GM12878 (cell line): ENCODE measurements around the gene TPRG1. TPM values are rescaled to one million over a fixed set of nuclear protein-coding genes. Genes with fewer than 3 reads are reported as not detected.

Experiments used
- ATAC-seq: fragments of 200-7000 bp; cut with Tn5 transposase; 3 replicates; pipeline ENCODE4 v1.9.1; 2020; ENCODE audit warnings: mild to moderate bottlenecking, moderate library complexity
- BruUV-seq: library from RNA; stranded (reverse); fragments of 400-500 nt; replicated peaks from 2 replicates; lab custom pipeline; 2021; lab: Mats Ljungman, UMichigan
- CTCF ChIA-PET: fragments of 300-600 bp; sonication (Branson Sonifier 250); formaldehyde crosslinking; extraction: SDS; loops from one replicate; lab custom pipeline; 2021; ENCODE audit warnings: inconsistent platforms; lab: Yijun Ruan, JAX
- POLR2A ChIA-PET: fragments of 350-600 bp; formaldehyde crosslinking; extraction: SDS; loops from one replicate; lab custom pipeline; 2021; ENCODE audit warnings: inconsistent platforms; lab: Charles Lee
- RAD21 ChIA-PET: fragments of 300-600 bp; sonication (Branson Sonifier 250); formaldehyde crosslinking; loops from one replicate; lab custom pipeline; 2023; ENCODE audit warnings: antibody characterized with exemption; ENCODE audit not compliant: unreplicated experiment; lab: Charles Lee
- SMC1A ChIA-PET: fragments of 300-600 bp; sonication (Branson Sonifier 250); formaldehyde crosslinking; loops from one replicate; lab custom pipeline; 2023; ENCODE audit not compliant: unreplicated experiment, uncharacterized antibody; lab: Charles Lee
- DNase-seq: peaks from one replicate; pipeline ENCODE4 v3.0.0-alpha.2; 2011; ENCODE audit warnings: low read depth, low spot score
- FAIRE-seq: peaks from 3 replicates; lab custom pipeline; 2011; peaks lifted over from hg19 to GRCh38; lab: Jason Lieb, UNC
- H2AFZ ChIP-seq: 2 replicates; pipeline ENCODE4 v1.6.0; 2011; ENCODE audit warnings: low read depth, low read length, control low read depth; ENCODE audit not compliant: control insufficient read depth
- H3K27ac ChIP-seq: 2 replicates; pipeline ENCODE4 v1.5.1; 2011; ENCODE audit warnings: control low read depth; ENCODE audit not compliant: control insufficient read depth, insufficient read depth
- H3K27me3 ChIP-seq, 2 experiments: replicated peaks in 1 of 2; 2 replicates each; pipeline versions ENCODE4 v1.6.0 to v1.6.1; 2011; ENCODE audit warnings: low read length in 1 of 2; ENCODE audit not compliant: control insufficient read depth in 2 of 2, insufficient read depth in 2 of 2
- H3K36me3 ChIP-seq, 2 experiments: 2 replicates each; pipeline ENCODE4 v1.5.1; 2011; ENCODE audit warnings: low read length in 1 of 2; ENCODE audit not compliant: control insufficient read depth in 2 of 2, insufficient read depth in 2 of 2
- H3K4me1 ChIP-seq: 2 replicates; pipeline ENCODE4 v1.6.1; 2011; ENCODE audit warnings: mild to moderate bottlenecking, low read length, moderate library complexity, mixed read lengths; ENCODE audit not compliant: control insufficient read depth, insufficient read depth
- H3K4me2 ChIP-seq: 2 replicates; pipeline ENCODE4 v1.6.0; 2011; ENCODE audit warnings: control low read depth; ENCODE audit not compliant: control insufficient read depth, insufficient read depth
- H3K4me3 ChIP-seq: fragments of 200-600 bp; sonication (generic); 2 replicates; pipeline ENCODE4 v1.5.1; 2016
- H3K79me2 ChIP-seq: 2 replicates; pipeline ENCODE4 v1.6.0; 2011; ENCODE audit warnings: low read length; ENCODE audit not compliant: control insufficient read depth, insufficient read depth
- H3K9ac ChIP-seq: 2 replicates; pipeline ENCODE4 v1.8.0; 2011; ENCODE audit warnings: low read length, control low read depth, mixed read lengths; ENCODE audit not compliant: control insufficient read depth, insufficient read depth
- H3K9me3 ChIP-seq: replicated peaks from 3 replicates; pipeline ENCODE4 v1.5.1; 2011; ENCODE audit warnings: mild to moderate bottlenecking, low read length; ENCODE audit not compliant: control insufficient read depth, insufficient read depth
- H4K20me1 ChIP-seq: 2 replicates; pipeline ENCODE4 v1.6.0; 2011; ENCODE audit not compliant: control insufficient read depth, insufficient read depth
- BRCA1 ChIP-seq: IDR thresholded peaks from 2 replicates; pipeline ENCODE4 v1.6.1; 2011; ENCODE audit warnings: low read depth, low read length, improper control_type of control experiment
- KDM1A ChIP-seq: fragments of 200-600 bp; sonication (generic); IDR thresholded peaks from 2 replicates; pipeline ENCODE4 v1.6.1; 2016; ENCODE audit warnings: borderline replicate concordance
- MEF2A ChIP-seq: IDR thresholded peaks from 2 replicates; pipeline ENCODE4 v1.6.1; 2011; ENCODE audit warnings: low read depth, mild to moderate bottlenecking, low read length, moderate library complexity; ENCODE audit not compliant: insufficient read depth
- SIN3A ChIP-seq: IDR thresholded peaks from 2 replicates; pipeline ENCODE4 v1.6.1; 2012; ENCODE audit warnings: low read depth, low read length, improper control_type of control experiment
- WGBS: methylation state at CpG from one replicate; pipeline ENCODE4 v1.1.6; 2016; ENCODE audit warnings: low lambda C conversion rate; ENCODE audit not compliant: insufficient replicate concordance, insufficient coverage; ENCODE audit errors: missing lambda C conversion rate; 5-methylcytosine and 5-hydroxymethylcytosine counted together
- in situ Hi-C: fragments of 300-500 bp; cut with MboI; formaldehyde crosslinking; loops from 9 replicates; pipeline ENCODE4 v1.14.3; 2018; ENCODE audit warnings: mixed read lengths
- intact Hi-C: fragments of 100-400 bp; cut with micrococcal nuclease; formaldehyde crosslinking; loops from one replicate; pipeline ENCODE4 v1.14.2; 2022; ENCODE audit not compliant: unreplicated experiment
- polyA plus RNA-seq, 11 experiments: library from polyadenylated mRNA; depleted of rRNA in 4 of 11; unstranded in 6 of 11; stranded (reverse) in 5 of 11; fragments of >200 nt; fragmentation: Nextera tagmentation in 4 of 11; fragmentation: Illumina TruSeq in 1 of 11; extraction: Ambion mirVana in 4 of 11; extraction: Trizol in 1 of 11; gene quantifications; 1 replicate in 1 of 11; 2 replicates in 10 of 11; pipeline versions ENCODE4 v1.2.1 to v1.2.3, GENCODE V29; 2011 to 2016; ENCODE audit warnings: inconsistent platforms in 2 of 11, missing spikeins in 2 of 11, low read depth in 1 of 11
- total RNA-seq, 4 experiments: library from RNA; depleted of rRNA in 3 of 4; stranded (reverse); fragments of >200 nt in 3 of 4; fragmentation: Illumina TruSeq in 1 of 4; extraction: Trizol in 1 of 4; gene quantifications; 2 replicates each; pipeline versions ENCODE4 v1.2.1 to v1.2.3, GENCODE V29; 2013 to 2021

TPRG1 gene
- total and polyA plus RNA-seq, 10 of the 15 experiments (the other 5 are each of a cell fraction or from before 2014, with no cell fraction given): 0.26 to 30.7 (median 3.6) TPM

DNA sequence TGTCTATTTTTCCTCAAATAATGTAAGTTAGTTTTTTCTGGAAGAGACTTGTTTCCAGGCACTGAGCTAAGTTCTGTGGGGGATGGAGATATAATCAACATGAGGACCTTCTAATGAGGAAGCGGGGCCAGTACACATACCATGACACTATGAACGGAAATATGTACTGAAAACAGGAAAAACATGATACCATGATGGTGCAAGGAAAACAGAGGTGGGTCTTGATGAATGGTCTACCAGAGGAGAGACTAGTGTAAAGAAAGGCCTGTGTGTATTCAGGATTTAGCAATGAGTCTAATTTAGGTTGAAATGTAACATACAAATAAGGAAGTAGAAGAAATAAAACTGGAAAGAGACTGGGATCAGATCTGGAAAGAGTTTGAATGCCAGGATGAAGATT lies 38.9 kb upstream of the TPRG1 start:
- ChIA-PET POLR2A (no interaction called here), CTCF (no interaction called here), RAD21 (no interaction called here), SMC1A (no interaction called here)
- TF ChIP-seq SIN3A (no peak), MEF2A (no peak), KDM1A (no peak)
- H3K9me3 ChIP-seq: no peaks in the 10 kb centered on the region
- no peak overlapping the region for H3K9ac ChIP-seq
- H2AFZ ChIP-seq: no peak overlapping the region
- ATAC-seq (no peak), DNase-seq (no peak), FAIRE-seq (no peak)
- intact Hi-C loops: no loop called here
- no peak overlapping the region for H3K27ac ChIP-seq
- BruUV-seq: no TSS peak
- no peak overlapping the region for H3K4me3 ChIP-seq
- no peaks in the 10 kb centered on the region for H4K20me1 ChIP-seq
- H3K4me1 ChIP-seq: no peaks in the 10 kb centered on the region
- WGBS: 95% methylated on average over 2 of the region's 2 CpGs
- H3K79me2 ChIP-seq: no peaks in the 10 kb centered on the region
- in situ Hi-C loops: no loop called here
- no peaks in the 10 kb centered on the region; a peak in 2 of 4 replicates for H3K27me3 ChIP-seq
- no peaks in the 10 kb centered on the region for H3K36me3 ChIP-seq
- H3K4me2 ChIP-seq: no peak overlapping the region

DNA sequence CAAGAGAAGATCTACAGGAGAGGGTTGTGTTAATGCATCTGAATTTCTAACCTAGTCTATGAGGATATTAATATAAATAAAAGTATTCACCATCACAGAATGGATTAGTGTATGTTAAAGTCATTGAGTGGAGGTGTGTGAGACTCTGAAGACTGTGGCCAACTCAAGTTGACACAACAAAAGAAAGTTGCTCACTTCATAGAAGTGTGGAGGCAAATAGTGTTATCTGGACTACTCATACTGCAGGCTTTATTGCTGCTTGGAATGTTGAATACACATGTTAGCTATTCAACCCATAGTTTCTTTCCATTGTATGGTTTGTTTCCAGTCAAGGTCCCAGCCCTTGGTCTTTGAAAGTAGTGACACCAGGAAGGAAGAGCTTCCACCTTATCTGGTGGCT lies 38.0 kb upstream of the TPRG1 start:
- Histone ChIP-seq H3K9ac (no peak overlapping the region), H3K27ac (no peak overlapping the region), H2AFZ (no peak overlapping the region), H3K4me1 (no peaks in the 10 kb centered on the region), H3K4me3 (no peak overlapping the region), H3K9me3 (no peaks in the 10 kb centered on the region), H3K36me3 (no peaks in the 10 kb centered on the region), H3K4me2 (no peak overlapping the region), H3K27me3 (no peaks in the 10 kb centered on the region; a peak in 2 of 4 replicates), H4K20me1 (no peaks in the 10 kb centered on the region), H3K79me2 (no peaks in the 10 kb centered on the region)
- RAD21 ChIA-PET: no interaction called here
- no peak for TF ChIP-seq BRCA1
- no peak for DNase-seq
- POLR2A ChIA-PET: no interaction called here
- intact Hi-C loops (no loop called here), in situ Hi-C loops (no loop called here)
- SMC1A ChIA-PET: no interaction called here
- CTCF ChIA-PET: interaction anchor here (2.2 kb wide), 1 partner anchor 12 kb away, joined by 5 read pairs; no protein-coding TSS in a partner anchor
- no peak for FAIRE-seq
- no peak for ATAC-seq
- no TSS peak for BruUV-seq
